GM19099 (cell line): ENCODE results near the gene GATAD2A.

Experiments used
- POLR2A ChIP-seq: IDR thresholded peaks from 3 replicates; pipeline ENCODE4 v1.6.1; 2011; ENCODE audit warnings: low read depth; ENCODE audit not compliant: insufficient read length; ENCODE audit errors: extremely low read depth

GATAD2A gene

DNA sequence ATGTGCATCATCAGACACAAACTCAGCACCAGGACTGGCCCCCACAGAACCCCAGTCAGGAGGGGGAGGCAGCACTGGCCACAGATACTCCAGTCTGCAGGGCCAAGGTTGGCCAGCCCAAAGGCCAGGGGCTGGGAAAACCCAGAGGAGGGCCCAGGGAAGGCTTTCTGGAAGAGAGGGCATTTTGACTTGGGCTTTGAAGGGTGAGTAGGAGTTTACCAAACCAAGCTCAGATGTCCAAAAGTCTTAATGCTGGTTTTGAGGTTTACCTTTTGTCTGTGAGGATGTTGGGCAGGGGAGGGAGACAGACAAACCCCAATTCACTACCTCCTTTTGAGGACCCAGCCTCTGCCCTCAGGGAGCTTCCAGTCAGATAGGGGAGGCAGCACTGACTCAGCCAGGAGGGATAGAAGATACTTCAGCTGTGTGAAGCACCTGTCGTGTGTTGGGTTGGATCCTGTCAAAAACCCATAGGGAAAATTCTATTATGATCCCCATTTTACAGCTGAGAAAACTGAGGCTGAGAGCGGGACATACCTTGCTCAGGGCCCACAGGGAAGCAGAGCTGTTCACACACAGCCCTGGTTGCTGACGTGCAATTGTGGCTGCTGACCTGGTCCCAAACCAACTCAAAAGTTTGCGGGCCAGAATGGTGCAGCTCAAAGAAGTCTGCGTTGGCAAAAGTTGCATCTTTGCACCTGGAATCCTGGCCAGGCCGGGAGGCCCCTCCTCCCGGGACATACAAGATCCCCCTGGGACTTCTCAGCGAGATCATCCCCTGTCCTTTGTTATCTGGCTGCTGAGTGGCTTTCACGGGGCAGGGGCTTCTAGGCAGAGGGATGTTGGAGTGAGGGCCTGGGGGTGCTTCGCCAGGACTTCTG is 145.7 kb downstream of the GATAD2A start:
- TF ChIP-seq POLR2A, result no peak

DNA sequence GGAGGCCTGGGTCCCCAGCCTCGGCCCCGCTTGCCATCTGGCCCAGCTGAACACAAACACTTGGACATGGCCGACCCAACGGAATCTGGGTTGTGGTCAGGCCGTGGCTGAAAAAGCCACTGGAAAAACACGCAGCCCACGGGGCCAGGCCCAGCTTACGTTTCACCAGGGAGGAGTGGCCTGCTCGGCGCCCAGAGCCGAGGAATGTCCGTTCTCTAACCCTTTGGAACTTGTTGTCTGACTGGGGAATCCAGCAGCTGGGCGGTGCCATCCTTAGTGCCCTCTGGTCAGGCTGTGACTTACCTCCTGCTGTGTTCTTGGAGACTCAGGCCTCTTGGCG is 146.3 kb downstream of the GATAD2A start:
- no peak for TF ChIP-seq POLR2A

DNA sequence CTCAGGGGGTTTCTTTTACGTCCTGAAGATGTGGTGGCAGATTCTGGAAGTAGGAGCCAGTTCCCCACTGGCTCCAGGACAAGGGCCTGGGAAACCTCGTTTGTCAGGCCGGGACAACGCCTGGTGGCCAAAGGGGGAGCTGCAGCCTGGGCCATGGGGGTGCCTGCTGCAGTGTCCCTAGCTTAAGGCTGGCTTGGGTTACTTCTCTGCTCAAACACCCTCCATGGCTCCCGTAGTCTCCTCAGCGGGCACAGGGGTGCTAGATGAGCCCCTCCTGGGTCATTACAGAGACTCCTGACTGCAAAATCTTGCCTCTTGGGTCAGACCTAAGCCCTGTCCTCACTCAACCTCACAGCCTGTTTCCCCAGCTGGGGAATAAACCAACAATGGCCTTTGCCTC is 147.3 kb downstream of the GATAD2A start:
- no peak for TF ChIP-seq POLR2A

DNA sequence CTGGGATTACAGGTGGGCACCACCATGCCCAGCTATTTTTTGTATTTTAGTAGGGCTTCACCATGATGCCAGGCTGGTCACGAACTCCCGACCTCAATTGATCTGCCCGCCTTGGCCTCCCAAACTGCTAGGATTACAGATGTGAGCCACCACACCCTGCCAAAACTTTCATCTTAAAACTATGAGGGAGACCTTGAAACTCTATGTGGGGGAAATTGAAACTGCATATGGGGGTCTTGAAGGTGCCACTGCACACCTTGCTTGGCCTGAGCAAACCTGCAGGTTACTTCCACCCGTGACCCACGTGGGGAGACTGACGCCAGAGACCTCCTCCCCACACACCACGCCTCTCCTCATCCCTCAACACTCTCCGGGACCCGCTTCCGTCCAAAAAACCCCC is 148.2 kb downstream of the GATAD2A start:
- no peak for TF ChIP-seq POLR2A

DNA sequence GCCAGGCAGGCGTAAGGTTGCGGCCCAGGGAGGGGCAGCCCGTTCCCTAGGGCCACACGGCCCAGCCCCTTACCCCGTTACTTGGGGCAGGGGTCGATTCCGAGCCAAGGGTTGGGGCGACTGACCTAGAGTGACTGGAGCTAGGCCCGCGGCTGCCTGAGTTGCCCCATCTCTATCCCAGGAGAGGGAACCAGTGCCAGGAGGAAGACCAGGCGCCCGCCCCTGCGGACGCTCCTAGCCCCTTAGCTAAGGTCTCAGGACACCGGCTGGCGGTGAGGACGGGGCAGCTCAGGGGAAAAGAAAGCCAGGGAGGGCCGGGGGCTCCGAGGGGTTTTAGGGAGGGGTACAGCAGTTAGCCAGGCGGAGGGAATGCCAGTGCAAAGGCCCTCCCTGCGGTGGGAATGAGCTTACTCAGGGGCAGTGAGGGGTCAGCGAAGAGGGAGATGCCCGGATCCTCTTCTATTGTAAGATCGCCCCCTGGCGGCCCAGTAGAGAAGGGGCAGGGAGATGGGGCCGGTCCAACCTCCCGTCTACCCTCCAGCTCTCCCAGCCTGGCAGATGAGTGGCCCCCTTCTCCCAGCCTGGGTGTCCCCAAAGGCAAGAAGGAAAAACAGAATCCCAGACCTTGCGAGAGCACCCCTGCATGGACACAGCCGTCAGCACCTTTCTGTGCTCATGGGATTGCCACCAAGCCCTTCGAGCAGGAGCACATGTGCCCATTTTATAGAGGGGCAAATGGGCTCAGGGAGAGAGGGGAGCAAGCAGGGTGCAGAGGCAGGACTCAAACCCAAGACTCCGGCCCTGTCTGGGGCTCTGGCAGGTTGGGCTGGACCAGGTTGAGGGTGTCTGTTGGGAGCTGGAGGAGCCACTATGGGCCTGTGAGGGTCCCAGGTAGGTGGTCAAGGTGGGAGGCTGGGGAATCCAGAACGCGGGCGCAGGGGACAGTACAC is 148.9 kb downstream of the GATAD2A start:
- no peak for TF ChIP-seq POLR2A

DNA sequence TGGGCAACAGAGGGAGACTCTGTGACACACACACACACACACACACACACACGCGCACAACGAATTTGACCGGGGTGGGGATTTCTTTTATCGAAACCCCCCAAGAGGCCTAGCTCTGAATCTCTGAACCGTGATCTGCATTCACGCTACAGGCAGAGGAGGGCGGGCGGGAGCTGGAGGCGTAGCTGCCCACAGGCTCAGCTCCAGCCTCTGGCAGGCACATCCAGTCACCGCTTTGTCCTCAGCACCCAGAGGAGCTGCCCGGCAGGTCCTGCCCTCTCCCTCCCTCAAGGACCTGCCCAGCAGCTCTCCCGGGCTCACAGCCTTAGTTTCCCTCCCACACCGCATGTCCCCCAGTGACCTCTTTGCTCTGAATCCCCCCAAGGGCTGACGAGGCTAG is 152.6 kb downstream of the GATAD2A start:
- no peak for TF ChIP-seq POLR2A
